ENCODE data around the gene NXPH2.
"Not testable (repeated sequence)": the region's sequence is repeated elsewhere in the genome, so short reads cannot be mapped to it uniquely, and the experiment has no call there.

NXPH2 gene

GRCh38 chr2:138752197-138752956 lies 27.8 kb downstream of the NXPH2 start:
- no peak for DNase-seq

- DNase-seq: peak in 1 of 3 experiments; percentile 37
Measured at GRCh38 chr2:138744713-138745112, 35.5 kb downstream of the NXPH2 start.

- no peak for DNase-seq
Measured at GRCh38 chr2:138742441-138743057, 37.6 kb downstream of the NXPH2 start.

- DNase-seq: no peak
Measured at GRCh38 chr2:138741851-138742250, 38.3 kb downstream of the NXPH2 start.

GRCh38 chr2:138737009-138737554 lies 43.1 kb downstream of the NXPH2 start:
- DNase-seq: not testable (repeated sequence)

GRCh38 chr2:138732651-138733050 lies 47.5 kb downstream of the NXPH2 start:
- no peak for DNase-seq

- DNase-seq: no peak
Measured at GRCh38 chr2:138730497-138731030, 49.6 kb downstream of the NXPH2 start.

- DNase-seq: no peak
Measured at GRCh38 chr2:138727956-138728355, 52.2 kb downstream of the NXPH2 start.

- no peak for DNase-seq
Measured at GRCh38 chr2:138726681-138727080, 53.5 kb downstream of the NXPH2 start.

GRCh38 chr2:138724729-138725459 lies 55.3 kb downstream of the NXPH2 start:
- DNase-seq: no peak

- peak in 1 of 3 experiments; percentile 59 for DNase-seq
Measured at GRCh38 chr2:138724327-138724726, 55.9 kb downstream of the NXPH2 start.

GRCh38 chr2:138723196-138723987 lies 56.8 kb downstream of the NXPH2 start:
- no peak for DNase-seq

- DNase-seq: no peak
Measured at GRCh38 chr2:138722316-138722715, 57.9 kb downstream of the NXPH2 start.

GRCh38 chr2:138720035-138720838 lies 60.0 kb downstream of the NXPH2 start:
- DNase-seq: peak in 1 of 3 experiments; percentile 5

- DNase-seq: no peak
Measured at GRCh38 chr2:138718405-138718804, 61.8 kb downstream of the NXPH2 start.

- DNase-seq: no peak
Measured at GRCh38 chr2:138716183-138716582, 64.0 kb downstream of the NXPH2 start.

GRCh38 chr2:138713504-138713903 lies 66.7 kb downstream of the NXPH2 start:
- no peak for DNase-seq

GRCh38 chr2:138713069-138713496 lies 67.1 kb downstream of the NXPH2 start:
- DNase-seq: no peak

GRCh38 chr2:138712212-138712979 lies 67.8 kb downstream of the NXPH2 start:
- DNase-seq: no peak

GRCh38 chr2:138711812-138712211 lies 68.4 kb downstream of the NXPH2 start:
- DNase-seq: no peak

All from NCI-H1417 (cell line).